K562 (cell line): Measurements from ENCODE around the gene ZFHX2. TPM values are rescaled to one million over a fixed set of nuclear protein-coding genes. Genes with fewer than 3 reads are reported as not detected.
A peak's percentile ranks its signal among the peaks of the same experiment; 100 is the strongest.

Source experiments
- ARID1B ChIP-seq: fragments of 450-650 bp; IDR thresholded peaks from 2 replicates; pipeline ENCODE4 v1.6.1; 2016; ENCODE audit warnings: antibody characterized with exemption, mild to moderate bottlenecking, inconsistent platforms
- HDAC3 ChIP-seq: fragments of 450-650 bp; IDR thresholded peaks from 2 replicates; pipeline ENCODE4 v1.6.1; 2018; ENCODE audit warnings: borderline replicate concordance, mild to moderate bottlenecking, moderate library complexity; ENCODE audit not compliant: partially characterized antibody
- MEIS2 ChIP-seq: fragments of 450-650 bp; IDR thresholded peaks from 2 replicates; pipeline ENCODE4 v1.6.1; 2014; ENCODE audit warnings: mild to moderate bottlenecking; ENCODE audit not compliant: partially characterized antibody
- RAD21 ChIP-seq, 2 experiments: fragments of 250-450 bp in 1 of 2; fragments of 450-650 bp in 1 of 2; sonication (Bioruptor Pico) in 1 of 2; formaldehyde crosslinking in 1 of 2; IDR thresholded peaks in 1 of 2; conservative IDR thresholded peaks in 1 of 2; 2 replicates each; pipeline versions ENCODE4 v1.4.0 to v1.8.0; 2020 to 2022; ENCODE audit warnings: mild to moderate bottlenecking in 2 of 2, moderate library complexity in 1 of 2
- RB1 ChIP-seq: fragments of 450-650 bp; IDR thresholded peaks from 2 replicates; pipeline ENCODE4 v1.6.1; 2017; ENCODE audit warnings: low read depth, mild to moderate bottlenecking
- SNIP1 ChIP-seq: fragments of 450-650 bp; IDR thresholded peaks from 2 replicates; pipeline ENCODE4 v1.7.1; 2017; ENCODE audit warnings: low read depth, mild to moderate bottlenecking
- STAG1 ChIP-seq: sonication (generic); formaldehyde crosslinking; IDR thresholded peaks from 2 replicates; pipeline ENCODE4 v1.5.0; 2020; ENCODE audit warnings: missing genetic modification reagents, borderline replicate concordance
- TAF7 ChIP-seq: fragments of 450-650 bp; IDR thresholded peaks from 2 replicates; pipeline ENCODE4 v1.6.1; 2016; ENCODE audit warnings: missing genetic modification characterization, missing compliant biosample characterization
- polyA plus RNA-seq, 8 experiments: library from polyadenylated mRNA; depleted of rRNA in 4 of 8; stranded (reverse) in 5 of 8; unstranded in 3 of 8; fragments of >200 nt; fragmentation: Nextera tagmentation in 2 of 8; fragmentation: Illumina TruSeq in 1 of 8; extraction: Ambion mirVana in 2 of 8; extraction: Trizol in 1 of 8; gene quantifications; 2 replicates each; pipeline versions ENCODE4 v1.2.1 to v1.2.3, GENCODE V29; 2011 to 2014; ENCODE audit warnings: inconsistent platforms in 1 of 8, missing spikeins in 1 of 8
- total RNA-seq, 7 experiments: library from RNA; depleted of rRNA in 6 of 7; stranded (reverse); fragments of >200 nt in 6 of 7; fragmentation: Illumina TruSeq in 2 of 7; extraction: Trizol in 2 of 7; gene quantifications; 2 replicates each; pipeline versions ENCODE4 v1.2.1 to v1.2.3, GENCODE V29; 2011 to 2021; ENCODE audit warnings: low replicate concordance in 1 of 7
- TF ChIP-seq, protein P1 (sequence below), 2 experiments: fragments of 450-650 bp; formaldehyde crosslinking in 1 of 2; IDR thresholded peaks; 2 replicates each; pipeline versions ENCODE4 v1.4.0 to v1.6.1; 2014 to 2020; ENCODE audit warnings: mild to moderate bottlenecking in 2 of 2, borderline replicate concordance in 1 of 2, low read depth in 1 of 2

The ZFHX2 gene
- total and polyA plus RNA-seq, 9 of the 15 experiments (the other 6 are each of a cell fraction or from before 2014, with no cell fraction given): 0.06 to 0.11 (median 0.11) TPM; not detected in 4

DNA sequence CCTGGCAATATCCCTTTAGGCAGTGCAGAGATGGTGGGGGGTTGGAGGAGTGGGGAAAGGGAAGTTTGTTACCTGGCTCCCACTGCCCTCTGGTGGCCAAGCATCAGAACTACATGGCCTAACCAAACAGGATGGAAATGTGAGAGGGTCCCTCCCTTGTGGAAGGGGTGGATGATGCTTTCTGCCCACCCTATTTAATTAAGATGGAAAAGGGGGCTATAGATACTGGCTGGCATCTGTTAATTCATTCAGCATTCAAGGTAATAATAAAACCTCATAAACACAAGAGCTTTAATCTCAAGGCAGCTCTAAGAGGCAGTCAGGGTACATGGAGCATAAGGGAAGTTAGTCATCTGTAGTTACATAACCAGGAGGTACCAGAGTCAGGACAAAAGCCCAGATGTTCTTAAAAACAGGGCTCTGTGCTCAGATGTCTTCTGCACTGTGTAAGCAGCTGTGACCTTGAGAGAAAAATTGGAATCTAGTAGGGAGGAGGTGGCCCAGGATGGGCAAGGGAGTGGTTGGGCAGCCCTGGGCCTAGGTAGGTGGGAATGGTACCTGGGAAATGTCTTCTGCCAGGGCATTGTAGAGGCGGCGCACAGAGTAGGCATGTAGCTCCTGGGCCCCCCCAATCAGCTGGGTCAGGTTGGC, 11.4 kb upstream of the ZFHX2 start (continued):
- TF ChIP-seq HDAC3 (no peak), ARID1B (no peak), RAD21 (CRISPR knock-in tag; conservative IDR thresholded peaks at IDR 0.05 in 1 of 2, IDR thresholded peaks at IDR 0.05 in 1 of 2) (peak; percentile 40 to 72; a peak in 3 of 4 replicates), MEIS2 (no peak), STAG1 (peak; percentile 13; the same call in 1 of the 2 replicates), SNIP1 (no peak), RB1 (0 out of 2 replicates have a peak, but pooled peaks have one; percentile 16), TAF7 (tag) (no peak)
- TF ChIP-seq, protein P1, sequence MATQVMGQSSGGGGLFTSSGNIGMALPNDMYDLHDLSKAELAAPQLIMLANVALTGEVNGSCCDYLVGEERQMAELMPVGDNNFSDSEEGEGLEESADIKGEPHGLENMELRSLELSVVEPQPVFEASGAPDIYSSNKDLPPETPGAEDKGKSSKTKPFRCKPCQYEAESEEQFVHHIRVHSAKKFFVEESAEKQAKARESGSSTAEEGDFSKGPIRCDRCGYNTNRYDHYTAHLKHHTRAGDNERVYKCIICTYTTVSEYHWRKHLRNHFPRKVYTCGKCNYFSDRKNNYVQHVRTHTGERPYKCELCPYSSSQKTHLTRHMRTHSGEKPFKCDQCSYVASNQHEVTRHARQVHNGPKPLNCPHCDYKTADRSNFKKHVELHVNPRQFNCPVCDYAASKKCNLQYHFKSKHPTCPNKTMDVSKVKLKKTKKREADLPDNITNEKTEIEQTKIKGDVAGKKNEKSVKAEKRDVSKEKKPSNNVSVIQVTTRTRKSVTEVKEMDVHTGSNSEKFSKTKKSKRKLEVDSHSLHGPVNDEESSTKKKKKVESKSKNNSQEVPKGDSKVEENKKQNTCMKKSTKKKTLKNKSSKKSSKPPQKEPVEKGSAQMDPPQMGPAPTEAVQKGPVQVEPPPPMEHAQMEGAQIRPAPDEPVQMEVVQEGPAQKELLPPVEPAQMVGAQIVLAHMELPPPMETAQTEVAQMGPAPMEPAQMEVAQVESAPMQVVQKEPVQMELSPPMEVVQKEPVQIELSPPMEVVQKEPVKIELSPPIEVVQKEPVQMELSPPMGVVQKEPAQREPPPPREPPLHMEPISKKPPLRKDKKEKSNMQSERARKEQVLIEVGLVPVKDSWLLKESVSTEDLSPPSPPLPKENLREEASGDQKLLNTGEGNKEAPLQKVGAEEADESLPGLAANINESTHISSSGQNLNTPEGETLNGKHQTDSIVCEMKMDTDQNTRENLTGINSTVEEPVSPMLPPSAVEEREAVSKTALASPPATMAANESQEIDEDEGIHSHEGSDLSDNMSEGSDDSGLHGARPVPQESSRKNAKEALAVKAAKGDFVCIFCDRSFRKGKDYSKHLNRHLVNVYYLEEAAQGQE (IDR thresholded peaks at IDR 0.05; ENCODE audit: borderline replicate concordance): peak; percentile 30; the same call in 1 of the 2 replicates
- TF ChIP-seq, protein P1 (CRISPR knock-in tag; IDR thresholded peaks at IDR 0.05; ENCODE audit: low read depth): no peak
